DMS153 treated with DMSO at 0.1 percent for 48 hours (cell line): ENCODE data around the gene PDSS2.

Experiments used
- DNase-seq: peaks from one replicate; lab custom pipeline; 2025; ENCODE audit not compliant: unreplicated experiment; lab: John Stamatoyannopoulos, UW

Gene PDSS2, protein sequence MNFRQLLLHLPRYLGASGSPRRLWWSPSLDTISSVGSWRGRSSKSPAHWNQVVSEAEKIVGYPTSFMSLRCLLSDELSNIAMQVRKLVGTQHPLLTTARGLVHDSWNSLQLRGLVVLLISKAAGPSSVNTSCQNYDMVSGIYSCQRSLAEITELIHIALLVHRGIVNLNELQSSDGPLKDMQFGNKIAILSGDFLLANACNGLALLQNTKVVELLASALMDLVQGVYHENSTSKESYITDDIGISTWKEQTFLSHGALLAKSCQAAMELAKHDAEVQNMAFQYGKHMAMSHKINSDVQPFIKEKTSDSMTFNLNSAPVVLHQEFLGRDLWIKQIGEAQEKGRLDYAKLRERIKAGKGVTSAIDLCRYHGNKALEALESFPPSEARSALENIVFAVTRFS

DNA sequence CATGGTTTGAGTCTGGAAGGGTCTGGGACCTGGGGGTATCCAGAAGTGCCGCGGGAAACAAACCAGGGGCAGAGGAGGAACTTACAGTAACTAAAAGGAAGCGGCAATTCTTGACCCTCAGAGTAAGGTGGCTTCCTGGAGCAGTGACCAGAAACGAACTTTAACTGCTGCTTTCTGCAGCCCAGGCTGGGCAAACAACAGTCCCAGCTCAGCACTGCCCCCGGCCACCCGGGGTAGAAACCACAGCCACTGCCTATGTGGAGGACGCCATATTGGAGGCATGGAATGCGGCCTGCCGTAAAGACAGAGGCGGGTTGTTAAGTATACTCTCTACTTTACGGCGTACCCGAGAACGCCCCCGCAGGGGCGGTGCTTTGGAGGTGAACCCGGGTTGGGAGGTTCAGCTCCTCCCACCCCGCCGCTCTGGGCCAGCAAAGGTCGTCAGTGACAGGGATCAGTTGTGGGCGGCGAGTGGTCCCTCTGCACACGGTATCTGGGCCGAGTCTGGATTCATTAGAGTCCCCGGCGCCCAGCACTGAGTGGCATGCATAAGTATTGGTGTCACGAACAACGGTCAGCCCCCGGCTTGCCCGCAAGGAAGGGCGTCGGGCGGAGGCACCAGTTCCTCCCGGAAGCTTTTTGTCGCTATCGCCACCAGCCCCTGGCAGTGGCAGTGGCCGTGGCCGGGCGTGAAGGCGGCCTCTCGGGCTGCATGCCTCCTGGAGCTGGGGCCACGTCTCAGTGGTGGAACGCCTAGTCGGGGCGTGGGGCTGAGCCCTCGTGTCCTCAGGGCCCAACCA lies at the start of gene PDSS2:
Gene PDSS2, minus strand, starts transcription at position 282 of the 800 bp plus-strand sequence. Its CDS starts 279 bp downstream, at position 3.
- peak; percentile 98 for DNase-seq

DNA sequence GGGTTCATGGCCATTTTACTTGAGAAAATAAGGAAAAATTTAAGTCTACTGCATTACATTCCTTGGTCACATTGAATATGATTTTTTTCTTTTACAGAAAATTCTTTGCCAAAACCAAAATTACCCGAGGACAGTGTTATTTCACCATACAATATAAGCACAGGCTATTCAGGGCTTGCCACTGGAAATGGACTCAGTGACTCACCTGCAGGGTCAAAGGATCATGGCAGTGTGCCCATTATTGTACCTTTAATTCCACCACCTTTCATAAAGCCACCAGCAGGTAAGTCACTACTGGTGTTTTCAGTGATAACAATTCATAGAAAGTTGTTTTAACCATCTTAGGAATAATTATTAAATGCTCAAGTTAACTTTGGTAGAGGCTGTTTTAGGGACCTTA lies 46.8 kb upstream of the PDSS2 start:
- no peak for DNase-seq

DNA sequence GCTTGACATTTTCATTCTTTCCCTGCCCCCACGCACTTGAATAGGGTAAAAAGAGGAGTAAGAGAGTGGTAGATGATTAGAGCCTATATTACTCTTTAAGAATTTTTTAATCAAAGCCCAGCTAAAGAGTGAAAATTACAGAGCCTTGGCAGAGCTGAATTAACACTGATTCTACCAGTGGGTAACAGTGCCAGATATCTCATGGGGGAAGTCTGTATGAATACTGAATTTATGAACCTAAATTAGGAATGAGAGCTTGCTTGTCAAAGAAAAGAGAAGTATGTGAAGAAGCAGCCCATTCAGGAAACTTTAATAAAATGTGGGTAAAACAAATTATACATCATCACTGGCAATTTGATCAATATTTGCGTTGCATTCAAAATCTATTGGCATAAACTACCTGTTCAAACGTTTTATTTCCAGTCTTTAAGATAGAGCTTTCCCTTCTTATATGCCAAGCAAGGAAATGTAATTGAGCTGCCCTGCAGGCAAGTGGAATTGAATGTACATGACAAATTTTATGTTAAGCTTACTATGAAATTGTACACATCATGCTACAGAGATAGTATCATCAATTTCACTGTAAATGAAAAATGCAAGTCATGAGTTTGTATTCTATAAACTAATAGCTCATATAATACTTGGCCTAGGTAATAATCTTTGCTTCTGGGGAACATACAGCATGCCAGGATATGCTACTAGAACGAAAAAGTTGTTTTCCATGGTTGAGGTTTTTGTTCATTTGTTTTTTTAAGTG lies 45.1 kb upstream of the PDSS2 start:
- no peak for DNase-seq

DNA sequence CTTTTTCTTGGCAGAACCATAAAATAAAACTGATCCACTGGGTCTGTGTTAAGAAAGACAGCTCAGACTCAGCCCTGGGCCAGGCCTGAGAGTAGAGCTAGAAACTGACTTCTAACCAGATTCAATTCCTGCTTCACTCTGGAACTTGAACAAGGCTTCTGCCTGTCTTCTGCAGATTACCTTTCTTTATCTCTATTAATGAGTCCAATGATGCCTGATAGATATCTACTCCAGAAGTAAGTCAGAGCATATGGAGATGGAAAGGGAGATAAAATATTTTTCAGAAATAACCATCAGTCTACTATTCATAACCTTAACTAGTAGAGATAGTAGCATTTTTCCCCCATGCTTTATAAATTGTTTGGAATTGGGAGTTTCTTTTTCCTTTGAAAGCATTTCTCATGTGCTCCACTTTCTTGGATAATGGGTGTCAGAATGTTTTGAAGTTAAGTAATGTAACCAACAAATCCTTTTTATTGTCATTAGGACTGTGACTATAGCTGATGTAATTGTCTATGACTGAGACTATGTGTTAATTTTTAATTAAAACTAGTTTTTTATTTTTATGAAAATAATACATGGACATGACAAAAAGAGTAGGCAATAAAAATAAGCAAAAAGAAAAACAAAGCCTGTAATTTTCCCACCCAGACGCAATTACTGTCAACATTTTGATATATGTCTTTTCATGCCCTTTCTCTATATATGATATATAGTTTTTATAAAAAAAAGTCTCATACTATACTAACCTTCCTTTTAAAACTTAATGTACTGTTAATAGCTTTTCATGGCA lies 37.7 kb upstream of the PDSS2 start:
- DNase-seq, result no peak

DNA sequence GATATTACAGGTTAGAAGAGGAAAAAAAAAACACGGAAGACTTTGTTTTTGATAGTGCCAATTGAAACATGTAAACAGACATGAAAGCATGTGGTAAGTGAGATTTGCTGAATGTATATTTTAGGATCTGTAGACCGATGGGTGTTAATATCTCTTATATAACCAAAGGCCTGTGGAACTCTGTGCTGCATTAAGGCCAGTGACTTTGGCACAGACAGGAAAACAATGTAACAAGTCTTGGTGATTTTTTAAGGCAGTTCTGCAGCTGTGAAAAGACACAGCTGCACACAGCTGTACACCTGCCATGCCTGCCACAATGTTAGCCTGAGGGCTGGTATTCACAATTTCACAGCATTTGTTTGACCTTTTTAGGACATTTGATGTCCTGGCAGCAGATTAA lies 36.6 kb upstream of the PDSS2 start:
- DNase-seq, result no peak

DNA sequence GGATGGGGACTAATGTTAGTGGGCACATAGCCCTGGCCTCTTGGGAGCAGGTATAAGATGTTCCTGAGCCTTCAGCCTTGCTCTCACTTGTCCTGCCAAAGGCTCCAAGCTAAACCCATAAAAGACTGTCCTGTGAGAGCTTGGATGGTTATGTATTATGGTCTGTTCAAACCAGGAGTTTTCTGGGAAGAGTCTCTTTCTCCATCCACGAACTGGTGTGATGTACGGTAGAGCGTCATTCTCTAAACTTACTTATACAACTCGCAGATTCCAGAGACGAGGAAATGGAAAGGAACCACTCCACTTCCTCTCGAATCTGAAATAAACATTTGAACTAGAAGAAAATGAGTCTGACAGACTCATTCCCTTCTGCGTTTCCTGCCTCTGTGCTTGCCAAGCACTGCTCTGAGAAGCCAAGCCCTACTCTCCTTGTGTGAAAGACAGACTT lies 35.9 kb upstream of the PDSS2 start:
- no peak for DNase-seq

DNA sequence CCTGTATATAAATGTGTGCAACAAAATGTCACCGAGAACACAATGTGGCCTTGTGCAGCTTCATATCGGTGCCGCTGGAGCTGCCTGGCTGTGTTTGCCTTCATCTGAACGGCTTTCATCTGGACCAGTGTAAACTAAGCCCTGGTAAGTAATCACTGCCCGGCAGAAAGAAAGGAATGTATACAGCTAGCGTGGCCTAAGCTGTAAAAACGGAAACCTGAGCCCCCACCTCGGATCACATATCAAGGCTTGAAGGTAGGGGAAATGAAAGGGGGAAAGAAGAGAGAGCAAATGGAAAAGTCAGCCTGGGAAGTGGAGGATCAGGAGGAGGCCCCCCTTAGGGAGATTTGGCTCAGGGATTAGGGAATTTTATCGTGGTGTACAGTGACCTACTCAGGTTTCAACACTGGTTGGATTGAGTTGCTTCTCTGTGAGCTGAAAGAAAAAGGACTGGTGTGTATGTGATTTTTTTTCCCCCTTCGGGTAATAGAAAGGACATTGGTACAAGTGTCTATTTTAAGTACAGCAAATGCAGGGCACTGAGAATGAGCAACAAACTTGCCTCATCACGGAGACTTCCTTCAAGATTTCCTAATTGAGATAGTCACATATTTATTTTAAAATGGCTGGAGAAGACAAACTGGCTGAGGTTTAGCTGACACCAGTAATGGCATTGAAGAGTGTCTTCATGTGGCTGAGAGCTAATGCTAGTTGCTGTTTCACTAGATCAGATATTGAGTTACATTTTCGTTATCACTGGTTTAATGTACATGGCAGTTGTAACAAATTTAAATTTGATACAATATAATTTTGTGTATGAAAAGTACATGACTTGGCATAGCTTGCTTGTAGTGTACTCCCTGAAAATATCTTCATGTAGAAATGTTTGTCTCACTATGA lies 34.0 kb upstream of the PDSS2 start:
- peak; percentile 75 for DNase-seq

DNA sequence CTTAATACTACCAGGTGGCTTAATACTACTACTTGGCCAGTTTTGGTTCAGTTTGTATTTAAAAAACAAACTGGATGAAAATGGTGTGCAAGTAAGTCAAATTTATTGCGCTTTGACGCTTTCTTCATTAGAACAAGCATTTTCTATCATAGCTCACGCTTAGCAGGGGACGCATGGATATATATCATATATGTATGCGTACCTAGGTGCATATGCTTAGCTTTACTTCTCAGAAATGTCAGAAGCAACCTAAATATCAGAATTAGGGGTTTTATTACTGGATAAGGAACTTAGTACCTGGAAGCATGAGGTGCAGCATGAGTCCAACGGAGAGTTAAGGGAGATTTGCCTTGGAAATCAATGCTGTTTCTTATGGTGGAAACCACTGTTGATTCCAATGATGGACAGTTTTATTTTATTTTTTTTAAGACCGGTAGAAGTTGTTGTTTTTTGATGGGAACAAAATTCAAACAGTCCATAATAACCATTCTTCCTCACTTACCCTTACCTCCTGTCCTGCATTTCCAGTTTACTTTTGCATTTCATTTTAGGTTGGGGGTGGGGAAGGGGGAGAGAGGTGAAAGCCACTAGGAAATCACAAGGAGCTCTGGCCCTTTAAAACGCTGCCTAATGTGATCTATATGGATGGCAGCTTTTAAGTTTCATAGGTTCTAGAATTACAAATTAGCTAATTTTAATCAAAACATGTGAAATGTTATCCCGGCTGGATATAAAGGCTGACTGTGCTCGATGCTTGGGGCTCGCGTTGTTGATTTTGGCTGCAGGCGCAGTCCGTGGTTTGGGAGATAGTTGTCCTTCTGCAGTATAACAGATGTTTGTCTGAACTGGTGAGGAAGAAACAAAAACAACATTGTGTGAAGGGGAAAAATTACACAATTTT lies 32.6 kb upstream of the PDSS2 start:
- DNase-seq, result no peak

DNA sequence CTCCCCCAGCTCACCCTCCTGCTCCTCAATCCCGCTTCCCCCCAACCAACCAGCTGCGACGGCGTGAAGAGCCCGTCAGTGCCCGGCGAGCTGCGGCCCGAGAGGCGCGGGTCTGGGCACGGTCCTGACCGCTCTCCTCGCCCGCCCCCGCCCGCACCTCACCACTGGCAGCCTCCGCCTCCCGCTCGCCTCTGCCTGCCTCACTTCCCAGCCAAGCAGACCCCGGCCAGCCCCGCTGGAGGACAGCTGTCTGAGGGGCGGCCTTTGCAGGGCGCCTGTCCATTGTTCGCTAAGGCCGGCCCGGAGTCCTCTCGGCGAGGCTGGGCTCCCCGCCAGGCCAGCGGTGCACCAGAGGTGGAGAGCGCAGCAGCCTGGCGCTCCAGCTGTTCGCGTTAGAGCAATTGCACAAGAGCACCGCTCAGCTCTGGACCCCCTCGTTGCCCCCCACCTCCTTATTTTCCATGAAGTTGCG lies 31.8 kb upstream of the PDSS2 start:
- DNase-seq, result no peak

DNA sequence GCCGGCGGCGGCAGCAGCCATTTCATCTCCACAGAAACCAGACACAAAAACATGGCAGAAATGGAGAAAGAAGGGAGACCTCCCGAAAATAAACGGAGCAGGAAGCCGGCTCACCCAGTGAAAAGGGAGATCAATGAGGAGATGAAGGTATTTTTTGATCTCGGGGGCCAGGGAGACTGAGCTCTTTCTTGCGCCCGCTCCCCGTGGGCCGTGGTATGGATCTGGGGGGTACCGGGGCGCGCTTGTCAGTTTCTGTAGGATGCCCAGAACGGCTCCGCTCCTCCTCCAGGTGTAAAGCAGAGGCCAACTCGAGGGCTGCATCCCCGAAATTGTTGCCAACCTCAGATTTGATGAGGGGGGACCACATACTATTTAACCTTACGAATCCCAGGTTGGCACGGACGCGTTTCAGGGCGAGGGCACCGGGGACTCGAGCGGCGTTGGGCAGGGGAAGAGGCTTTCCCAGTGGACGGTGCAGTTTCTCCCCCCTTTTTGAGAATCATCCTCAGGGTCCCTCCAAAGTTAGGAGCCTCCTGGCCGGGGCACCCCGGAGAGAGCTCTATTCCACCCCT lies 31.3 kb upstream of the PDSS2 start:
- DNase-seq, result no peak

DNA sequence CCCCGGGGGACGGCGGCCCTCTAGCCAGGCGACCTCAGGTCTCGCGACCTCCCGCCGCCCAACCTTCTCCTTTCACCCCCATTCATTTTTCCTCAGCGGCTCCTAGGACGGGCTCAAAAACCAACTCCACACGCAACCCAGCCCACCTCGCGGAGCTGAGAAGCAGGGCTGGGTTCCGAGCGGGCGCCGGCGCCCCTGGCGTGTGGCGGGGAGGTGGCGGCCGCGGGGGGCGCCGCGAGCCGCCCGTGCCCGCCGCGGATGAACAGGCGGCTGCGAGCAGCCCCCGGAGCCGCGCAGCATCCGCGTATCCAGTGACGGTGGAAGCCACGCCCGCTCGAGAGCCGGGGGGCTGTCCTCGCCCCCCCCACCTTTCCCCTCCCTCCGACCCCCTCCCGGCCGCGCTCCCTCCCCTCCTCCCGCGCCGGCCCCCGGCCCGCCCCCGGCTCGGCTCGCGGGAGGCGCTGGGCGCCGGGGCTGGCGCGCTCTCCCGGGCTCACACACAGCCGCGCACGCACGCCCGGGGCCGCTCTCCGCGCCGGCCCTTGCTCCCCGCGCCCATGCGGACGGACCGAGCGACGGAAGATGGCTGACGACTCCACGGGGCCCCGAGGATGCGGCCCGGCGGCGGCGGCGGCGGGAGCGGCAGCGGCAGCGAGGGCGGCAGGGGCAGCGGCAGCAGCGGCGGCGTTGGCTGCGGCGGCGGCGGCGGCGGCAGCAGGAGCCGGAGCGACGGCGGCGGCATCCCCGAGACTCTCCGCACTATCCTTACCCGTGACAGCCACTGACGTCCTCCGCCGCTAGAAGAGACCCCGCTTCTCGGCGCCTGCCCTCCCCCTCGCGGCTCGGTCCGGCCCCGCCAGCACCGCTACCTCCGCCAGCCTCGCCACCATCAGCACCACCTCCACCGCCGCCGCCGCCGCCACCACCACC lies 30.5 kb upstream of the PDSS2 start, which contains the start of gene SOBP:
Gene SOBP, plus strand, starts transcription at position 482 of the 930 bp plus-strand sequence. CDS start 500 bp downstream, outside the sequence.
- no peak for DNase-seq

DNA sequence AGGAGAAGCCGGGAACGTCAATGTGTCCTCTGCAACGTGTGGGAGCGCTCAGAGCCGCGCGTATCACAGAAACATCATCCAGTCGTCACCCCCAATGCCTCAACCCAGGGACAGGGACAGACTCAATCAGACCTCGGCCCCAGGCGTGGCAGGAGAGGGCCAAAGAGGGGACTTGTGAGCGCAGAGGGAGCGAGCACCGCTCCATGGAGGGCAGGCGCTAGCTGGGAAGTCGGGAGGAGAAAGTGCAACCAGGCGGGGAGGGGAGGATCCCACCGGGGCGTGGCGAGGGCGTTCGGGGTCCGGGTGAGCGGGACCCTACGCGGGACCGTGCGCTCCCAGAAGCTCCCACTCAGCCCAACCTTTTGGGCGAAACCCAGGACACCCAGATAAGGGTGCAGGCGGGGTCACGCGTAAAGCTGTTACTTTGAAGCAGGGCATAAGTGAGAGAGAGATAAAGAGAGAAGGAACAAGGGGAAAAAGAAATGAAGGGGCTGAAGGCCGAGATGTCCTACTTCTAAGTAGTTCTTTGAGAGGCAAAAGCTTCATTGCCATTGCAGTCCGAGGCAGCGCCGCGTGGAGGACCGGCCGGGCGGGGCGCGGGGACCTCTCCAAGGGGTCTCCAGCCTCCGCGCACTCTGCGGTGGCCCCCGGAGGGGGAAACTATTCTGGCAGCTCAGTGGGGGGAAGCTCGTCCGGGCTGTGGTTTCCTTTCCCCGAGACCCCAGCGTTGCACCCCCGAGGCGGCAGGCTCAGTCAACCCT lies 29.7 kb upstream of the PDSS2 start:
- peak; percentile 32 for DNase-seq

DNA sequence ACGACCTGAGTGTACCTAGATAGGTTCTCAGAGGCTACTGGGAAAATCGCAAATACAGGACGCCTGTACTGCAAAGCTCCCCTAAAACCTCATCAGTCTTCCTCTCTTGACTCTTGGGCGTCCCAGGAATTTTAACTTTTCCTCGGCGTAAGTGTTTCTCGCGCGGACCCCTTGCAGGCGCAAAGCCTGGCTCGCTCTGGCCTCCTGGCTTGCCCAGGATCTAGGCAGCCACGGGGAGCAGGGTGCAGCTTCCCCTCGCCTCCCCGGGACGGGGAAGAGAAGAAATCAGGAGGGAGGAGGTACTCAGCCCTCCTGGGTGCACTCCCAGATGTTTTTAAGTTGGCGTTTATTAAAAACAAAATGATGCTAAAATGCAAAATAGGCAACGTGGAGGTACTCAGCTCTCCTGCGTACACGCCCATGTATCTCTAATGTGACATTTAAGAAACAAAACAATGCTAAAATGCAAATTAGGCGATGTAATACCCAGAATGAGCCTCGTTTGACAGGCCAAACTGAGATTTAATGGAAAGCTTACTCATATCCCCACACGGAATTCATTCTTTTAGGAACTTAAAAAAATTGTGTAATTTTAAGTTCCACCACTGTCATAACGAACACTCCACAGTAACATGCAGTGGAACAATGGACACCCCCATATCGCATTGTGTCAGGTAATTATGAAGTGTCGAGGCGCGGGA lies 29.0 kb upstream of the PDSS2 start:
- DNase-seq, result no peak

DNA sequence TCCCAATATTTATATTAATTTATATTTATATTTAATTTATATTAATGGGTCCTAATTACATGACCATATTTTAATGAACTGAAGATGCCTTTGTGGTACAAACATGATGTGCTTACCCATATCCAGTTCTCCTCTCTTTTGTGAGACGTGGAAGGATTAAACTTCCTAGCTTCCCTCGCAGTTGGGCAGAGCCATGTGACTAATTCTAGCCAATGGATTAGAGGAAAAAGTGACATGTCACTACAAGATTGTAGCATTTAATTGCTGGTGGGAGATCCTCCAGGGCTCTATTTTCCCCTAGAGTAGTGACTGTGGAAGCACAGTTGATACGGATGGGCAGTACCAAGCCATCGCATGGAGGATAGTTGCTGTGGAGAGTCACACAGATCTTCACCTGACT lies 25.8 kb upstream of the PDSS2 start:
- no peak for DNase-seq

DNA sequence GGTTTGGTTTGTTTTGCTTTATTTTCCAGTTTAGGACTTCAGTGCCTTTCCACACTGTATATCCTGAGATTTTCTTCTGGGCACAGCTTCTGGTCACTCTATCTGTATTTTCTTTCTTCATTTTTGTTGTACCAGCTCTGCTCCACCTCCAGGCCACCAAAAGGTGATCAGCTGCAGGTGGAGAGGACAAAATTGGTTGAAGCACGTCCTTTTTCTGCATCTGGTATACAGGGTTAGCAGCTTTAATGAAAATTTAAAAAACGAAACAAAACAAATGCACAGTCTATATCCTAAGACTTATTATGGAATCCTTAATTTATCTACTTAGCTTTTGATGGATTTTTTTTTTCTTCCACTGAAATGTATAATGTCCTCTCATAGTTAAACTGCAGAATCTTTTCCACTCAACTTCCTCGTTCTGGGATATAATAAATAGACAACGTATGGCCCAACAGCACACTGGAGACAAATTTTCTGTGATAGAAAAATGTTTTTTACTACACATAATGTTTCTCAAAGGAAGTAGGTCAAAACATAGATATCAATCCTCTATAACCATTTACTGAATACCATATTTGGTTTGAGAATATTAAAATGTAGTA lies 19.8 kb upstream of the PDSS2 start:
- DNase-seq, result no peak
